Right atrium auricular region (tissue), 2 donors: ENCODE data around the gene TTPAL. TPM values are rescaled to one million over a fixed set of nuclear protein-coding genes. Genes with fewer than 3 reads are reported as not detected.

Source experiments
- DNase-seq: peaks from one replicate; pipeline ENCODE4 v3.0.0-alpha.2; 2019; ENCODE audit warnings: low spot score
- H3K27ac ChIP-seq, 2 donors: fragments of 200-600 bp; sonication (generic); 1 replicate in 1 of 2; 2 replicates in 1 of 2; pipeline ENCODE4 v1.5.1; 2016 to 2019
- H3K27me3 ChIP-seq, 2 donors: fragments of 200-600 bp; sonication (generic); one replicate each; pipeline versions ENCODE4 v1.5.1 to v1.6.0; 2017 to 2019
- H3K36me3 ChIP-seq: fragments of 200-600 bp; sonication (generic); one replicate; pipeline ENCODE4 v1.5.1; 2016
- H3K4me1 ChIP-seq, 2 donors: fragments of 200-600 bp; sonication (generic); one replicate each; pipeline versions ENCODE4 v1.5.1 to v1.6.0; 2017 to 2019
- H3K4me3 ChIP-seq, 2 donors: fragments of 200-600 bp; sonication (generic); 1 replicate in 1 of 2; 2 replicates in 1 of 2; pipeline ENCODE4 v1.5.1; 2017 to 2019; ENCODE audit warnings: mild to moderate bottlenecking in 1 of 2, moderate library complexity in 1 of 2
- H3K9me3 ChIP-seq, 2 donors: fragments of 200-600 bp; sonication (generic); one replicate each; pipeline ENCODE4 v1.5.1; 2019
- CTCF ChIP-seq, 2 donors: fragments of 200-600 bp; sonication (generic); IDR thresholded peaks; one replicate each; pipeline ENCODE4 v1.5.1; 2019; ENCODE audit warnings: antibody characterized with exemption in 2 of 2
- total RNA-seq, 2 donors: library from RNA; depleted of rRNA; stranded (reverse); fragments of >200 nt; gene quantifications; one replicate each; pipeline ENCODE4 v1.1.0, GENCODE V29; 2016

TTPAL gene
- total RNA-seq, 2 donors from 2014 or later, result 3.6 to 6.0 TPM

- no peak for DNase-seq
- H3K27ac ChIP-seq, result no peak overlapping the region
- TF ChIP-seq CTCF (IDR thresholded peaks at IDR 0.05), result no peak
- no peak overlapping the region for H3K4me3 ChIP-seq
- H3K9me3 ChIP-seq, result no peaks in the 10 kb centered on the region
- H3K4me1 ChIP-seq, result no peaks in the 10 kb centered on the region
- H3K36me3 ChIP-seq, result no peaks in the 10 kb centered on the region
- H3K27me3 ChIP-seq, result no peaks in the 10 kb centered on the region
Observed at GRCh38 chr20:44437497-44437896, 38.2 kb upstream of the TTPAL start.

- Histone ChIP-seq H3K4me1 (no peaks in the 10 kb centered on the region), H3K27ac (no peak overlapping the region), H3K27me3 (no peaks in the 10 kb centered on the region), H3K36me3 (no peaks in the 10 kb centered on the region), H3K4me3 (no peak overlapping the region), H3K9me3 (no peaks in the 10 kb centered on the region)
- DNase-seq, result no peak
- TF ChIP-seq CTCF (IDR thresholded peaks at IDR 0.05), result no peak
Observed at GRCh38 chr20:44438782-44439181, 36.9 kb upstream of the TTPAL start.

- no peaks in the 10 kb centered on the region for H3K36me3 ChIP-seq
- H3K4me1 ChIP-seq, result no peaks in the 10 kb centered on the region
- no peaks in the 10 kb centered on the region for H3K27me3 ChIP-seq
- DNase-seq, result no peak
- H3K27ac ChIP-seq, result no peak overlapping the region
- H3K9me3 ChIP-seq, result no peaks in the 10 kb centered on the region
- TF ChIP-seq CTCF (IDR thresholded peaks at IDR 0.05), result no peak
- no peak overlapping the region for H3K4me3 ChIP-seq
Observed at GRCh38 chr20:44439318-44439717, 36.4 kb upstream of the TTPAL start.

- TF ChIP-seq CTCF (IDR thresholded peaks at IDR 0.05), result no peak
- H3K9me3 ChIP-seq, result no peaks in the 10 kb centered on the region
- H3K27ac ChIP-seq, result no peak overlapping the region
- H3K4me3 ChIP-seq, result no peak overlapping the region
- no peaks in the 10 kb centered on the region for H3K27me3 ChIP-seq
- H3K36me3 ChIP-seq, result no peaks in the 10 kb centered on the region
- DNase-seq, result no peak
- H3K4me1 ChIP-seq, result no peaks in the 10 kb centered on the region
Observed at GRCh38 chr20:44442298-44443070, 33.2 kb upstream of the TTPAL start.

GRCh38 chr20:44445742-44446710 lies 29.6 kb upstream of the TTPAL start:
- Histone ChIP-seq H3K36me3 (no peaks in the 10 kb centered on the region), H3K9me3 (no peaks in the 10 kb centered on the region), H3K4me3 (no peak overlapping the region), H3K27ac (no peak overlapping the region), H3K27me3 (no peaks in the 10 kb centered on the region), H3K4me1 (no peaks in the 10 kb centered on the region)
- no peak for DNase-seq
- TF ChIP-seq CTCF (IDR thresholded peaks at IDR 0.05), result no peak
